HUES64 (cell line): ENCODE measurements around the gene FMN2.
"Not testable (repeated sequence)": the region's sequence is repeated elsewhere in the genome, so short reads cannot be mapped to it uniquely, and the experiment has no call there.

Experiments
- H3K27ac ChIP-seq: 2 replicates; pipeline ENCODE4 v1.7.0; 2013; ENCODE audit warnings: low read depth, low read length, inconsistent platforms
- H3K27me3 ChIP-seq: 2 replicates; pipeline ENCODE4 v1.6.1; 2013; ENCODE audit warnings: mild to moderate bottlenecking, low read length; ENCODE audit not compliant: insufficient read depth
- H3K36me3 ChIP-seq: 2 replicates; pipeline ENCODE4 v1.6.1; 2013; ENCODE audit warnings: mild to moderate bottlenecking, low read length; ENCODE audit not compliant: insufficient read depth
- H3K4me1 ChIP-seq: 2 replicates; pipeline ENCODE4 v1.6.1; 2013; ENCODE audit warnings: mild to moderate bottlenecking, low read length, moderate library complexity; ENCODE audit not compliant: insufficient read depth
- H3K4me3 ChIP-seq: 2 replicates; pipeline ENCODE4 v1.5.1; 2013; ENCODE audit warnings: mild to moderate bottlenecking, low read length, moderate library complexity
- H3K9ac ChIP-seq: 2 replicates; pipeline ENCODE4 v1.6.1; 2013; ENCODE audit warnings: mild to moderate bottlenecking, low read depth, low read length
- H3K9me3 ChIP-seq: 2 replicates; pipeline ENCODE4 v1.6.1; 2013; ENCODE audit warnings: low read depth, low read length; ENCODE audit not compliant: insufficient read depth
- WGBS: fragments of 150-250, 120-280 bp; methylation state at CpG from one replicate; pipeline ENCODE4 v1.1.7; 2013; ENCODE audit warnings: missing lambda C conversion rate; 5-methylcytosine and 5-hydroxymethylcytosine counted together

The FMN2 gene

DNA sequence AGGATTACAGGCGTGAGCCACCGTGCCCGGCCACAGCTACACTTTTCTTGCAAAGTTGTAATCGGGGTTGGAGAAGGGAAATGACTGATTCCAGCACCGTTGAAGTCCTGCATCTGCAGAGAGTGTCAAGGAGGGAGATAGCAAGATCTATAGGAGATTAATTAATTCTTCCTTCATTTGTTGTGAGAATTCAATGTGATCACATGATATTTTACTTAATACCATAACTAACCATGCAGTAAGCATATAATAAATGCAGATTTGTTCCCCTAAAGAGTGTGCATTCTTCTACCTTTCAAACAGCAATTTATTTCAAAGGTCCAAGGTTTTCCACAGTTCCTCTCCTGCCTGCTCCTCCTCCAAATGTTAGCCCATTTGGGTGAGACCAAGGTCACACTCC is 315.7 kb downstream of the FMN2 start:
- H3K4me1 ChIP-seq = no peaks in the 10 kb centered on the region
- H3K9ac ChIP-seq = no peak overlapping the region
- 92% methylated on average over 5 of the region's 5 CpGs for WGBS
- H3K36me3 ChIP-seq = no peaks in the 10 kb centered on the region
- H3K27ac ChIP-seq = no peak overlapping the region
- H3K4me3 ChIP-seq = no peak overlapping the region
- H3K27me3 ChIP-seq = no peaks in the 10 kb centered on the region
- H3K9me3 ChIP-seq = no peaks in the 10 kb centered on the region

DNA sequence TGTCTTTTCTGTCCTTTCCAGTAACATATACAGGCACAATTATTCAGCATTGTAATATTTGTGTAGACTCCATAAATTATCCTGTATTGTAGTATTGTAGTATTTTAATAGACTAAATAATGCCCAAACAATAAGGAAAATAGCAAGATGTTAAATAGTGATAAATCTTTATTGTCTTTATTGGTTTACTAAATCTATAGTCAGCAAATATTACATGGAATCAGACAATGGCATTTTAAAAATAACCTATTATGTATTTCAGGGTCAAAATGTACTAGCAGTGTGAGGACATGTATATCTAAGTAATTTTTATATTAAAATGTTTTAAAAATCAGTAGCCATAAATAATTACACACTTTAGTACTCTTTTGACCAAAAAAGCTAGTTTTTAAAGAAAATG is 317.9 kb downstream of the FMN2 start:
- Histone ChIP-seq H3K9ac (no peak overlapping the region), H3K4me3 (no peak overlapping the region), H3K9me3 (no peaks in the 10 kb centered on the region), H3K27ac (no peak overlapping the region), H3K27me3 (no peaks in the 10 kb centered on the region), H3K36me3 (no peaks in the 10 kb centered on the region), H3K4me1 (no peaks in the 10 kb centered on the region)

GRCh38 chr1:240413732-240414131 is 322.0 kb downstream of the FMN2 start:
- H3K9me3 ChIP-seq = no peaks in the 10 kb centered on the region
- no peak overlapping the region for H3K9ac ChIP-seq
- H3K27me3 ChIP-seq = no peaks in the 10 kb centered on the region
- H3K27ac ChIP-seq = no peak overlapping the region
- H3K4me3 ChIP-seq = no peak overlapping the region
- H3K36me3 ChIP-seq = no peaks in the 10 kb centered on the region
- no peaks in the 10 kb centered on the region for H3K4me1 ChIP-seq
- 93% methylated on average over 5 of the region's 5 CpGs for whole genome bisulfite sequencing

- H3K27me3 ChIP-seq = no peaks in the 10 kb centered on the region
- no peaks in the 10 kb centered on the region for H3K9me3 ChIP-seq
- no peak overlapping the region for H3K27ac ChIP-seq
- H3K9ac ChIP-seq = no peak overlapping the region
- 95% methylated on average over 4 of the region's 6 CpGs for WGBS
- no peak overlapping the region for H3K4me3 ChIP-seq
- no peaks in the 10 kb centered on the region for H3K36me3 ChIP-seq
- H3K4me1 ChIP-seq = no peaks in the 10 kb centered on the region
Measured at GRCh38 chr1:240414237-240414636, 322.6 kb downstream of the FMN2 start.

GRCh38 chr1:240415011-240415410 is 323.3 kb downstream of the FMN2 start:
- H3K9ac ChIP-seq, H3K27ac ChIP-seq, H3K4me1 ChIP-seq, H3K36me3 ChIP-seq, H3K4me3 ChIP-seq, H3K27me3 ChIP-seq, H3K9me3 ChIP-seq: not testable (repeated sequence)
- 94% methylated on average over 1 of the region's 1 CpG for WGBS

DNA sequence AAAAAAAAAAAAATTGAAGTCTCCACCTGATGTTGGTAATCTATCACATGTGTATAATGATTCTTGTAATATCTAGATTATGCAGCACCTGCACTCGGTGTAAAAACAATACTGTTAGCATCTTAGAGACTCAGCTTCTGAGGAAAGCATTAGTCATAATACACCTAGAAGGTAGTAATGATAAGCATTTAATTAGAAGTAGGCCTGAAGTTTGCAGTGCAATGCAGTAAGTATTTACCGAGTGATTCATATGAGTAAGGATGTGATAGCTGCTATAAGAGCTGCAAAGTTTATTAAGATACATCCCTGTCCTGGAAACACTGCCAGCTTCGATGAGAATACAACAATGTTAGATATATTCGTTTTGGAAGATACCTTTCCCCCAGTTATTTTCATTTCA is 323.8 kb downstream of the FMN2 start:
- WGBS = 94% methylated on average over 3 of the region's 4 CpGs
- Histone ChIP-seq H3K9ac (no peak overlapping the region), H3K27ac (no peak overlapping the region), H3K9me3 (no peaks in the 10 kb centered on the region), H3K4me3 (no peak overlapping the region), H3K4me1 (no peaks in the 10 kb centered on the region), H3K36me3 (no peaks in the 10 kb centered on the region), H3K27me3 (no peaks in the 10 kb centered on the region)

- no peak overlapping the region for H3K9ac ChIP-seq
- H3K27me3 ChIP-seq = no peaks in the 10 kb centered on the region
- H3K4me3 ChIP-seq = no peak overlapping the region
- no peaks in the 10 kb centered on the region for H3K36me3 ChIP-seq
- 95% methylated on average over 1 of the region's 2 CpGs for WGBS
- no peaks in the 10 kb centered on the region for H3K4me1 ChIP-seq
- no peak overlapping the region for H3K27ac ChIP-seq
- no peaks in the 10 kb centered on the region for H3K9me3 ChIP-seq
Measured at GRCh38 chr1:240417317-240417716, 325.6 kb downstream of the FMN2 start.

DNA sequence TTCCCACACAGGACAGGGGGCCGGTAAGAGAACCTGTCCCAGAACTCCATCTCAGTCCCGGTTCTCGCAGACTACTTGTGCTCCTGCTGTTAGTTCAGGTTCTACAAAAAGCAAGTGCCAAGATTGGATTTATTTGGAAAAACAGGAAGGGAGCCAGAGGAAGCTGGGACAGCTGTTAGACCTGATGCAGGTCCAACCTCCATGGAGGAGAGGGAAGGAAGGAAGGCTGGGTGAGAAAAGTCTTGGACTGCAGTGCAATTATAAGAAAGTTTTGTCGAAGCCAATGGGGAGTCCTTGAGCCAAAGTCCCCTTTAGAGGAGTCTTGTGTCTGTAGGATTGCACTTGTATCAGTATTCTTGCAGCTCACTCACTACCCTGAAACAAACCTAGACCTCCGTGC is 329.1 kb downstream of the FMN2 start:
- Histone ChIP-seq H3K27me3 (no peaks in the 10 kb centered on the region), H3K9ac (no peak overlapping the region), H3K9me3 (no peaks in the 10 kb centered on the region), H3K27ac (no peak overlapping the region), H3K4me3 (no peak overlapping the region), H3K4me1 (no peaks in the 10 kb centered on the region), H3K36me3 (no peaks in the 10 kb centered on the region)
- 96% methylated on average over 5 of the region's 5 CpGs for WGBS

DNA sequence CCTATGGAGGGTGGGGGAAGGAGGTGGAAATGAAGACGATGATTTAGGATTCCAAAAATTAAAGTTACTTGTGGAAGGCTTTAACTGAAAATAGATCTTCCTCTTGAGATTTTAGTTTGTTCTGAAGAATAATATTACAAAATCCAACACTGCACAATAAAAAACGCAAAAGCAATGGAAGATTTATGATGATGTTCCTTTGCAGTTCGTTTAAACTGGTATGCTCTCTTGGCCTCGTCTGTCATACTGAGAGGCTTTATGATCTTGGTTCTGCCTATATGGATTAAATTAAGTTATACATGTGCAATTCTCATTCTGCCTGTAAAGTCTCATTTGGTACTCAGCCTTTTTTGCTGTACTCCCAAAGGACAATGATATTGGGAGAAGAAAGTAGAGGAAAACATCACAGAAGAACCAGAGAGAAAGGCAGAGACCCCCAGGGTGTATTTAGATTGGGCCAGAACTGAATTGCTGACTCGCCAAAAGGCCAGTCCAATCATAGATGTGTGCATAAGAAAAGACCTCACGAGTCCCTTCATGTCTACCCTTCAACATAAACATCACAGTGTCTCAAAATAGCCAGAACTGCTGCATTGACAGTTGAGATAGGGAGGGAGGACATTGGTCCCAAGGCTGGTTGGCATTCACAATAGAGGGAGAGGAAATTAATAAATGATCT is 331.7 kb downstream of the FMN2 start:
- WGBS = 89% methylated on average over 6 of the region's 6 CpGs
- H3K36me3 ChIP-seq = no peaks in the 10 kb centered on the region
- no peak overlapping the region for H3K9ac ChIP-seq
- H3K27me3 ChIP-seq = no peaks in the 10 kb centered on the region
- H3K4me1 ChIP-seq = no peaks in the 10 kb centered on the region
- H3K27ac ChIP-seq = no peak overlapping the region
- H3K9me3 ChIP-seq = no peaks in the 10 kb centered on the region
- H3K4me3 ChIP-seq = no peak overlapping the region

- H3K9ac ChIP-seq = no peak overlapping the region
- no peaks in the 10 kb centered on the region for H3K36me3 ChIP-seq
- no peak overlapping the region for H3K27ac ChIP-seq
- H3K4me1 ChIP-seq = no peaks in the 10 kb centered on the region
- no peaks in the 10 kb centered on the region for H3K27me3 ChIP-seq
- no peak overlapping the region for H3K4me3 ChIP-seq
- WGBS = 77% methylated on average over 7 of the region's 7 CpGs
- H3K9me3 ChIP-seq = no peaks in the 10 kb centered on the region
Measured at GRCh38 chr1:240424740-240425464, 333.2 kb downstream of the FMN2 start.

DNA sequence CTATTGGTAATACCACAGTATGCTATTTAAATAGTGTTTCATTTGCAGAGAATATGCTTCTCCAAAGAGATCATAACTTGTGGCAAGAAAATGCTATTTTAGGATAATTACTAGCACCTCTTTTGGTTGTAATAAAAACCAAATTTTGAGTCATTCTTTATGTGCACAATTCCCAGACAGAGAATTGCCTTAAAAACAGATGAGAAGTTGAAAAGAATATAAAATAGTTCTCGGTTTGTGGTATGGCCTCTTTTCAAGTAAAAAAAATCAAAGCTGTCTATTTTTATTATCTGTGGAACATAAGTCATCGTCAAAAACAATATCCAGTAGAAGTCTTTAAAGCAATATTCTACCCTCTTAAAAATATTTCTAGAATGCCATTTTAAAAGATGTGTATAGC is 334.4 kb downstream of the FMN2 start:
- Histone ChIP-seq H3K36me3 (no peaks in the 10 kb centered on the region), H3K27me3 (no peaks in the 10 kb centered on the region), H3K4me3 (no peak overlapping the region), H3K27ac (no peak overlapping the region), H3K4me1 (no peaks in the 10 kb centered on the region), H3K9ac (no peak overlapping the region), H3K9me3 (no peaks in the 10 kb centered on the region)
- no CpG with 5 or more reads among the region's 2 CpGs for WGBS
